Measurements from ENCODE around the gene FBXO21. TPM values are rescaled to one million over a fixed set of nuclear protein-coding genes. Genes with fewer than 3 reads are reported as not detected.

The FBXO21 gene
- total RNA-seq, 4 donors from 2014 or later, result 38.4 to 54.4 (median 48.6) TPM

- Histone ChIP-seq H3K27ac (no peak overlapping the region), H3K9me3 (no peaks in the 10 kb centered on the region), H3K27me3 (no peaks in the 10 kb centered on the region), H3K4me1 (peaks cover 10 to 37% (median 14%) of the 10 kb centered on the region in 3 donors), H3K36me3 (peaks cover 0 to 8% (median 0%) of the 10 kb centered on the region in 3 donors), H3K4me3 (no peak overlapping the region)
- WGBS, 2 donors, result 63 to 85% methylated on average over 2 of the region's 2 CpGs
- no peak for DNase-seq
- intact Hi-C loops (cut with DNase I), result no loop called here
- TF ChIP-seq CTCF (IDR thresholded peaks at IDR 0.05), result no peak
- TF ChIP-seq POLR2A (IDR thresholded peaks at IDR 0.05), result no peak
Measured at GRCh38 chr12:117192057-117192456, 1.8 kb upstream of the FBXO21 start.

GRCh38 chr12:117189725-117190209 lies 503 bp downstream of the FBXO21 start:
- no peak for TF ChIP-seq CTCF (IDR thresholded peaks at IDR 0.05)
- no peak for TF ChIP-seq POLR2A (IDR thresholded peaks at IDR 0.05)
- DNase-seq, result no peak

GRCh38 chr12:117188961-117189724 lies 1.1 kb downstream of the FBXO21 start:
- no peak for TF ChIP-seq CTCF (IDR thresholded peaks at IDR 0.05)
- TF ChIP-seq POLR2A (IDR thresholded peaks at IDR 0.05), result no peak
- no peak for DNase-seq
- peaks cover 10 to 37% (median 14%) of the 10 kb centered on the region in 3 donors for H3K4me1 ChIP-seq
- H3K4me3 ChIP-seq, result peak overlapping the region; percentile 75 to 99 (median 91)
- H3K9me3 ChIP-seq, result no peaks in the 10 kb centered on the region
- H3K36me3 ChIP-seq, result peaks cover 0 to 38% (median 12%) of the 10 kb centered on the region in 3 donors
- H3K27ac ChIP-seq, result peak overlapping the region; percentile 83 to 90 (median 86)
- 24 to 28% methylated on average over 21 of the region's 25 CpGs for WGBS, 2 donors
- H3K27me3 ChIP-seq, result no peaks in the 10 kb centered on the region
- intact Hi-C loops (cut with DNase I), result no loop called here

More at GRCh38 chr12:117189725-117190209, 503 bp downstream of the FBXO21 start:
- H3K4me1 ChIP-seq, result peaks cover 10 to 37% (median 14%) of the 10 kb centered on the region in 3 donors
- 0% methylated on average over 8 to 13 of the region's 52 CpGs for WGBS, 2 donors
- no peaks in the 10 kb centered on the region for H3K9me3 ChIP-seq
- H3K27me3 ChIP-seq, result no peaks in the 10 kb centered on the region
- H3K36me3 ChIP-seq, result peaks cover 0 to 31% (median 7%) of the 10 kb centered on the region in 3 donors
- intact Hi-C loops (cut with DNase I), result no loop called here
- peak overlapping the region; percentile 75 to 99 (median 91) for H3K4me3 ChIP-seq
- peak overlapping the region; percentile 83 to 90 (median 86) for H3K27ac ChIP-seq

GRCh38 chr12:117188121-117188665 lies 2.1 kb downstream of the FBXO21 start:
- H3K27ac ChIP-seq, result no peak overlapping the region
- WGBS, 2 donors, result 83 to 92% methylated on average over 11 to 12 of the region's 12 CpGs

More at GRCh38 chr12:117188121-117188665, 2.1 kb downstream of the FBXO21 start:
- Histone ChIP-seq H3K9me3 (no peaks in the 10 kb centered on the region), H3K4me1 (peaks cover 10 to 37% (median 14%) of the 10 kb centered on the region in 3 donors), H3K27me3 (no peaks in the 10 kb centered on the region), H3K36me3 (peaks cover 0 to 47% (median 12%) of the 10 kb centered on the region in 3 donors), H3K4me3 (no peak overlapping the region)
- DNase-seq, result no peak
- TF ChIP-seq CTCF (IDR thresholded peaks at IDR 0.05) (no peak), POLR2A (IDR thresholded peaks at IDR 0.05) (no peak)
- intact Hi-C loops (cut with DNase I), result no loop called here
